GM18505 (cell line): ENCODE data around the gene METRN.

Source experiments
- ATAC-seq: cut with Tn5 transposase; IDR thresholded peaks from one replicate; pipeline ENCODE4 v1.9.1; 2021; ENCODE audit not compliant: unreplicated experiment
- POLR2A ChIP-seq: IDR thresholded peaks from 4 replicates; pipeline ENCODE4 v1.6.1; 2011; ENCODE audit warnings: borderline replicate concordance; ENCODE audit not compliant: insufficient read depth, insufficient read length; ENCODE audit errors: extremely low read depth

Gene METRN

GRCh38 chr16:768428-768827 lies 53.5 kb downstream of the METRN start:
- TF ChIP-seq POLR2A: no peak
- no peak for ATAC-seq
